ENCODE measurements around the gene TIGD2.
"Not testable (repeated sequence)": the region's sequence is repeated elsewhere in the genome, so short reads cannot be mapped to it uniquely, and the experiment has no call there.

TIGD2 gene

DNA sequence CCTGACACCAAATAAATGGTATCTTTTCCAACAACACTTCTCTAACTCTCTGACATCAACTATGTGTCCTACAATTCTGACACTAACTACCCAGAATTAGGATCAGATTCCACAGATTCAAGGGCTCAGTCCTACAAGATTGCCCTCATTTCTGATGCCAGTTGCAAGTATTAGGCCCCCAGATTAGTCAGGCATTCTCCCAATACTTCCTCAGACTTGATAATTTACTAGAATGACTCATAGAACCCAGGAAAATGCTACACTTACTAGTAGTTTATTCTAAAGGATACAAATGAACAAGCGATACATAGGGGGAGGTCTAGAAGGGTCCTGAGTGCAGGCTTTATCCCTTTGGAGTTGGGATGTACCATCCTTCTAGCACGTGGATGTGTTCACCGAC is 8.5 kb downstream of the TIGD2 start:
- no peak for DNase-seq (ENCODE audit: low spot score)

DNA sequence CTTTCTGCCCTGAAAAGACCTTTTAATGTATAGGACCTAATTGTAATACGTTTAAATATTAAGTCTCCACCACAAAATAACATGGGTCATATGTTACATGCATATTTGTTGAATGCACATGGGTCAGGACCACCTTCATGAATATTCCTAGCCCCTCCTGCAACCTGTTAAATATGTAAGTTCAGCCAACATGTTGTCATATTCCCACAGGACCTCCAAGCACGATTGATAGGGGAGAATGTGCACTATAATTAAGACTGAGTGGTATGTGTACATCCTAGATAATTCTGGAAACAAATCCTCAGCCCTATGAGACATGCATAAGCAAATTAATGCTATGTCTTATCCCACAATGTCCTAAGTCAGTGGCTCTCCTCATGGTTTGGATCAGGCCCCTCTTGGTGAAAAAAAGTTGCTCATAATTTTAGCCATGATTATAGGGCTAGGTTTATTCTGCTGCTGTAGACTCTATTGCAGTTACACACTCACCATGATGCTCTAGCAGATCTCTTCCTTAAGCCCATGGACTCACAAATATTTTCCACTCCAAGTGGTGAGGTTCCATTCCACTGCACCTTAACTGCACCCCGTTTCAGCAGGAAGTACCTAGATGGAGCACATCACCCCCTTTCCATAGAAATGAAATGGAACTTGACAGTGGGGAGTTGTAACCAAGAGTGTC is 10.2 kb downstream of the TIGD2 start:
- no peak for DNase-seq (ENCODE audit: low spot score)

DNA sequence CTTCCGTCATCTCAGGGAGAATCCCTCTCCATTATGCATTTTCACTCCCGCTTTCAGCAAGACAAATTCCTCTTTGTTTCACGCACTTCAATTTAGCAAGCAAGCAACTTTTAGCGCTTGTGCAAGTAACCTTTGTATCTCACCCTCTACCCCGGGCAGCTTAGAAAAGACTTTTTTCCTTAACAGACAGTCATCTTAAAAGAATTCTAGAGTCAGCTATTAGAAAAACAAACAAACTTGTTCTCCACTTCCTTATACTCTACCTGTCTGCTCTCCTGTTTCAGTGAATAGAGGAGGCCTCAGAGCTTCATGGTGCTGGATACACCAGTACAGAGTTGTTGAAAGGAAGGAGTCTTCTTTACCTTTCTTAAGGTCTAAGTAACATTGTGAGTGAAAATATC is 12.1 kb downstream of the TIGD2 start:
- no peak for DNase-seq (ENCODE audit: low spot score)

DNA sequence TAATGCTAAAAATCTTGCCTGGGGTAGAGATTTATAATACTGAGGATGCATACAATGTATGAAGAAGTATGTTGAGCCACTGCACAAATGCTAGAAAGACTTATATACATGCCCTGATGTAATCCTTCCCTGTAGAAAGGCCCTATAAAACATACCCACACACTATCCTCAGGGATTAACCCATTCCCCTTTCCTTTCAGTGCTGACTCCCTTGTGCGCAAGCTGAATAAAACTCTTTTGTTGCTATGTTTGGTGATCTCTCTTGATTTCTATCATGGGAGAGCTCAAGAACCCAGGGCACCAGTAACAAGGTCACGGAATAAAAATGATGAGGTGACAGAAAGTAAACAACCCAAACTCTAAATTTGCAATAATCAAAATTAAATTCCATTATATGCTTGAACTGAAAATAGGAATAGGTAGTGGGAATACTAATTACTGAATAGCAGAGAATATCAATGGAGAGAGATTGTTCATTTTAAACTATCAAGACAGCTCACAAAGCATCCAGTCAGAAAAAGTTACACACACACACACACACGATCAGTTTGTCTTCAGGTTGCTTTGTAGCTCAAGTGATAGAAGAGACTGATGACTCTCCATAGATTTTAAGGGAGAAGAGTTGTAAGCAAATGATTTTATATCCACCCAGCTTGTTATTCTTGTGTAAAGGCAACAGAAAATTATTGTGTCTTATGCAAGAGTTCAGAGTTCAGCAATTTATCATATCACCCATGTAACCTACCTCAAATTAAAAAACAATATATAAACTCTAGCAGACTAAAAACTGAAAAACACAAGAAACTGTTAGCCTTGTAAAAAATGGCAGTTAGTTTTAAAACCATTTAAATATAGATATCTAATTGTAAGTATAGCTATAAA is 14.8 kb downstream of the TIGD2 start:
- no peak for DNase-seq (ENCODE audit: low spot score)

DNA sequence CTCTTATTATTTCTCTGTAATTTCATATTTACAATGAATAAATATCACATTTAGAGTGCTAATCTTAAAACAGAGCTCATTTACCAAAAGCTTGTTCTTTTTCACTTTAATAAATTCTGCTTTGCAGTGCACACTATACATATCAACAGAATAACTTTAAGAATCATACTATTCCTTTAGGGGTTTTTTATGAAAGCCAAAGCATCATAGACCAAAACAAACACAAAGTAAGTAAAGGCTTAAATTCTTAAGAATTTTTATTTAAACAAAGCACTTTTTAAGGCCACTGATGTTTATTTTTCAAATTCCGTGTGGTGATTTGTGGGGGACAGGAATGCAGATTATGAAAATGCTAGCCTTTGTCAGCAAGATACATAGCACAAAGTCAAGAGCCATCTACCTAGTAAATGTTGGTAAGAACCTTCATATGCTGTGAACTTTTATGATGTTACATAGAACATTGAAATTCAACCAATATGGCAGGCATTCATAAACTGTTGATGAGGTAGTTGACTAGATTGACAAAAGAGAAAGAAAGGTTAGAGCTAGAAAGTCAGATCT is 17.8 kb downstream of the TIGD2 start:
- DNase-seq (ENCODE audit: low spot score) = no peak

DNA sequence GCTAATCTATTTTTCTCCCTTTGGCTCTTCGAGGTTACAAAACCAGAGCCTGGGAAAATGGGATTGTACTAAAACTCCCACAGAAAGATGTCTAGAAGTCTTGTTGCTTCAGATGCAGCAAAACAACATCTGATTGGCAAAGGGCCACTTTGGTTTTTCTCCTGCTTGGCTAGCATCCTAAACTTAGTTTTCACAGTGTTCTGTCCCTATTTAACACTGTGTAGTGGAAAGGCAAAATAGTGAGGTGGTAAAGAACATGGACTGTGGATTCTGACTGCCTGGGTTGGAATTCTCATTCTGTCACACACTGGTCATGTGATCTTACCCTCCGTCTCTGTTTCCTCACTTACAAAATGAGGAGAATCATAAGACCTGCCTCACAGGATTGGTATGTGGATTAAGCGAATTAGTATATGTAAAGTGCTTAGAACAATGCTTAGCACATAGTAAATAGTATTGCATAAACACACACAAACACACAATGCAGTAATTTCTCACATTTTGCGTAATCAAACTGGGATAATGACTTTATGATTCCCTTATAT is 23.5 kb downstream of the TIGD2 start:
- DNase-seq (ENCODE audit: low spot score) = peak; percentile 35

- no peak for DNase-seq (ENCODE audit: low spot score)
These were observed 25.2 kb downstream of the TIGD2 start for GRCh38 chr4:89136525-89136924.

- no peak for DNase-seq (ENCODE audit: low spot score)
These were observed 25.9 kb downstream of the TIGD2 start for GRCh38 chr4:89137231-89137630.

DNA sequence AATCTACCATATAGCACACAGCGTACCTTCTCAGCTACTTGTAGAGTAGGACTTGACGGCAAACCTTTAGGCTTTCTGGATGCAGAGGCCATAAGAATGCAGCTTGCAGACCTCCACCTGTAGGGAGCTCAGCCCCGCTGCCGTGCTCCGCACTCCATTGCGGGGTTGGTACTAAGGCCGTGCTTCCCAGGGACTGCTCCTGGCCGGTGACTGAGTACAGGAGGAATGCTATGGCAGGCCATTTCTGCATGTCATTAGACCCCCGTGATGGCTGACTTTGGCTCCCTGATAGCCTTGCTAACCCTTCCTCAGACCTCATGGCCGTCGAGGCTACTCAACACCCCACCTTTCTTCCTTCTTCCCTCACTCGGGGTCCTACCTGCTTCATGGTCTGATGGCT is 26.4 kb downstream of the TIGD2 start:
- DNase-seq (ENCODE audit: low spot score) = no peak

DNA sequence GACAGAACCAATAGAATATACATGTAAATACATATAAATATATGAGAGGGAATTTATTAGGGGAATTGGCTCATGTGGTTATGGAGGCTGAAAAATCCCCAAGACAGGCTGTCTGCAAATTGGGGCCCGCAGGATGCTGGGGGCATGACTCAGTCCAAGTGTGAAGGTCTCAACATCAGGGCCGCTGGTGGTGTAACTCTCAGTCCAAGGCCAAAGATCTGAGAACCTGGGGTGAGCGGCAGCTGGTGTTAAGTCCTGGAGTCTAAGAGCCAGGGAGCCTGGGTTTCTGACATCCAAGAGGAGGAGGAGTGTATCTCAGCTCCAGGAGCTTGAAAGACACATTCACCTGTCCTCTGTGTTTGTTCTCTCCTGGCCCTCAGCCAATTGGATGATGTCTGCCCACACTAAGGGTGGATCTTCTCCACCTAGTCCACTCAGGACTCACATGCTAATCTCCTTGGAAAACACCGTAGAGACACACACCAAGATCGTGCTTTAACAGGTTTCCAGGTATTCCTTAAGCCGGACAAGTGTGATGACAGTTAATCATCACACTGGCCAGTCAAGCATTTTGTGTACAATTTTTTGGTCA is 28.9 kb downstream of the TIGD2 start:
- peak; percentile 60 for DNase-seq (ENCODE audit: low spot score)

- DNase-seq (ENCODE audit: low spot score) = no peak
These were observed 31.6 kb downstream of the TIGD2 start for GRCh38 chr4:89142691-89143669.

DNA sequence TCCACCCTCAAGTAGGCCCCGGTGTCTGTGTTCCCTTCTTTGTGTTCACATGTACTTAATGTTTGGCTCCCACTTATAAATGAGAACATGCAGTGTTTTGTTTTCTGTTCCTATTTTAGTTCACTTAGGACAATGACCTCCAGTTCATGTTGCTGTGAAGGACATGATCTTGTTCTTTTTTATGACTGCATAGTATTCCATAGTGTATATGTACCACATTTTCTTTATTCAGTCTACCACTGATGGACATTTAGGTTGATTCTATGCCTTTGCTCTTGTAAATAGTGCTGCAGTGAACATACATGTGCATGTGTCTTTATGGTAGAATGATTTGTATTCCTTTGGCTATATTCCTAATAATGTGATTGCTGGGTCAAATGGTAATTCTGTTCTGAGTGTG is 33.3 kb downstream of the TIGD2 start:
- not testable (repeated sequence) for DNase-seq (ENCODE audit: low spot score)

DNA sequence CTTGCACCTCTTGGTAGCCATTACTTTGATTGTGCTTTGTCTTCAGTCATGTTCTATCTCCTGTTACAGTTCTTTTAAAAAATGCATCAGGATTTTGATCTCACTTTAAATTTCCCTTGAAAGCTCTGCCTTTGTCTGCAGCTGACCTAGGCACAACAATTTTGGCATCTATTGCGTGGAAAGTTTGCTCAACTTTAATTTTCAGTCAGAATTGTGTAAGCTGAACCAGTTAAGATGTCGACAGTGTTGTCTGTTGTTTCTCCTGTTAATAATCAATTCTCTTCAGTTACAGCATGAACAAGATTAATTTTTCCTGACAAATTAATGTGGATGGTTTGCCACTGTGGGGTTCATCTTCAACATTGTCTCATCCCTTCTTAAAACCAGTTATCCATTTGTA is 34.9 kb downstream of the TIGD2 start:
- DNase-seq (ENCODE audit: low spot score) = no peak

DNA sequence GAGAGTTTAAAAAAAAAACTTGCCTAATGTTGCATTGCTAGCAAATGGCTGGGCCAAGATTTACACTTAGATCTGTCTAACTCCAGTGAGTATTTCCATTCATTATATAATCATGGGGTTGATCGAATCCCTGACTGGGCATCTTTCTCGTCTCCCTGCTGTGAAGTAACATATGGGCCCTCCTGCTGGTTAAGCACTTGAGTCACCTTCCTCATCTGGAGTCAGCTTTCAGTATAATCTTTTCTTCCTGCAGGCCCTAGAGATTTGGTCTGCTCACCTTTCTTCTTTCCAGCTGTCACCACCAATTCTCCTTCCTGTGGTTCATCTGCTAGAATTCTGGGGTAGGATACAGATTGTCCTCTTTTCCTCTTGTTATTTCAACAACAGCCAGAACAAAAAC is 41.6 kb downstream of the TIGD2 start:
- DNase-seq (ENCODE audit: low spot score) = no peak

DNA sequence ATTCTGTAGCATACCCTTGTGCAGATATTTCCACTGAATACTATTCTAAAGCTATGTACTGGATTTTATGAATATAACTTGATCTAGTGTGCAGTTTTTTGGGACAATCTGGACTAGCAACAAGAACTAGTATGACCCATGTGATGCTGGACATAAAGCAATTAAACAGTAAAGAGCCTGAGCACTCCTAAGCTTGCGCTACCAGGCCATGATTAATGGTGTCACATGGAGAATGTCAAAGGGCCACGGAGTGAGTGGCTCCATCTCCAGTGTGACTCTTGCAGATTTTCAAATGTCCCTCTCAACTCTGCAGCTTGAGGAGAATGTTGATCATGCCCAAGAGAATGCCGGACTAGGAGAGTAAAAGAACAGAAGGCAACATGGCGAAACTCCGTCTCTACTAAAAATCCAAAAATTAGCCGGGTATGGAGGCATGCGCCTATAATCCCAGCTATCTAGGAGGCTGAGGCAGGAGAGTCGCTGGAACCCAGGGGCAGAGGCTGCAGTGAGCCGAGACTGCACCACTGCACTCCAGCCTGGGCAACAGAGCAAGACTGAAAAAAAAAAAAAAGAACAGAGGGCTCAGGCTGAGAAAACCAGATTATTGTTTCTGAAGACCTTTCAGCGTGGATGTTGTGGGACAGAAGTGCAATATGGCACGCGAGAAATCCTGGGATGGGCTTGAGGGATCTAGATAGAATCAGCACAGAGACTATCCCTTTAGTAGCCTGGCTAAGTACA is 45.0 kb downstream of the TIGD2 start:
- no peak for DNase-seq (ENCODE audit: low spot score)

DNA sequence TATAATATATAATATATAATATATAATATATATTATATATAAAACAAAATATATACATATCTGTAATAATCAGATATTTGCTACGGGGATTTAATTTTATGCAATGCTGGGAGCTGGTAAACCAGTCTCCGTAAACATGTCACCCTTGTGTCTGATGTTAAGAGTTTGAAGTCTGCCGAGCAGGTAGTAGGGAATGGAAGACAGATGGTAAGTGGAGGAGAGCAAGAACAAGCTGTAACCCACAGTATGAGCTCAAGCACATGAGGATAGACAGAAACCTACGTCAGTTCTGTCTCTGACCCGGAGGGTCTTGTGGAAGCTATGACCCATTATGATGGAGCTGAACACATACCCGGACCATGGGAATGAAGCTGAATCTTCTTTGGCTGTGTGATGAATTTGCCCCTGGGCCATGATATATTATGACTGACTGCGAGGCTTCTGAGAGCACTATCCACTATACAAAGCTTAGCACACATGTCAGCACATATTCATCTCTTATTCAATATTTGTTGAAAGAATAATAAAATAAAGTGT is 46.2 kb downstream of the TIGD2 start:
- DNase-seq (ENCODE audit: low spot score) = no peak

GRCh38 chr4:89158884-89159503 is 47.7 kb downstream of the TIGD2 start:
- DNase-seq (ENCODE audit: low spot score) = peak; percentile 86

DNA sequence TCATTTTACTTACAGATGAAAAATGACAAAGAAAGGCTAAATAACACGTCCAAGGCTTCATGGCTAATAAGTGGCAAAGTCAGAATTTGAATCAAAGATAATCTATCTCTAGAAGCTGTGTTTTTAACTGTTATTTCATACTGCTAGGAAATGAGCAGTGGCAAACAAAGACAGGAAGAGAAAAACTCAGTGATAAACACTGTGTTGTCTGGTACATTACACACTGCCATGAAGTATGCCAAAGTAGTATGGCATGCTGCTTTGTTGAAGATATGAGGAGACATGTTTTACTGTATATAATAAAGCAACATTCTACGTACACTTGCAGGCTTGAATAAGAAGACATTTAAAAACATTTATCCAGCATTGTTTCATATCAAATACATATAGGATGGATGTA is 49.5 kb downstream of the TIGD2 start:
- no peak for DNase-seq (ENCODE audit: low spot score)

- no peak for DNase-seq (ENCODE audit: low spot score)
These were observed 50.5 kb downstream of the TIGD2 start for GRCh38 chr4:89161841-89162240.

DNA sequence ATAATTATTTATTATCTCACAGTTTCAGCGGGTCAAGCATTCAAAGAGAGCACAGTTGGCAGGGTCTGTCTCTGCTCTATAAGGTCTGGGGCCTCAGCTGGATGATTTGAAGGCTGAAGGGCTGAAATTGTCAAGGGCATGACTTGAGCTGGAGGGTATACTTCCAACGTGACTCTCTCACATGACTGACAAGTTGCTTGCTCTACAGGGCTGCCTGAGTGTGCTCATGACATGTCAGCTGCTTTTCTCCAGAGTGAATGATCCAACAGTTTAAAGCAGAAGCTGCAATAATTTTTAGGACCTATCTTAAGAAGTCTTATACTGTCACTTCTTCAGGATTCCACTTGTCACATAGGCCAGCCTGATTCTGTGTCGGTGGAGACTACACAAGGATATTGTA is 51.2 kb downstream of the TIGD2 start:
- DNase-seq (ENCODE audit: low spot score) = no peak

Measured in cerebellar cortex (tissue), 1 donor.